Measurements from ENCODE around the gene ANGPTL7. TPM values are rescaled to one million over a fixed set of nuclear protein-coding genes. Genes with fewer than 3 reads are reported as not detected.
A peak's percentile ranks its signal among the peaks of the same experiment; 100 is the strongest.

Gene ANGPTL7
- total and polyA plus RNA-seq, 10 donors: 0.18 to 1.7 TPM; not detected in 8

GRCh38 chr1:11150326-11150725 is 38.8 kb upstream of the ANGPTL7 start:
- intact Hi-C loops (cut with DNase I; ENCODE audit: low total_unique reads): no loop called here
- no peaks in the 10 kb centered on the region for H3K4me1 ChIP-seq
- TF ChIP-seq CTCF (IDR thresholded peaks at IDR 0.05 in 8 of 11, conservative IDR thresholded peaks at IDR 0.05 in 3 of 11) (no peak), POLR2AphosphoS5 (IDR thresholded peaks at IDR 0.05) (no peak), POLR2A (IDR thresholded peaks at IDR 0.05) (no peak)
- H3K9me3 ChIP-seq: no peaks in the 10 kb centered on the region
- peaks cover 3 to 98% (median 56%) of the 10 kb centered on the region in 6 donors for H3K36me3 ChIP-seq
- H3K4me3 ChIP-seq: no peak overlapping the region
- H3K27ac ChIP-seq: peak overlapping the region in 4 of 8 donors; percentile 19 to 37 (median 26)
- 79 to 94% (median 84%) methylated on average over 3 of the region's 3 CpGs for WGBS, 5 donors
- no peak for DNase-seq
- no peaks in the 10 kb centered on the region for H3K27me3 ChIP-seq (replicated peaks in 1 of 7)

- WGBS, 5 donors: 79 to 87% (median 86%) methylated on average over 3 to 5 of the region's 5 CpGs
- intact Hi-C loops (cut with DNase I; ENCODE audit: low total_unique reads): no loop called here
These were observed 38.0 kb upstream of the ANGPTL7 start for GRCh38 chr1:11151114-11151513.

GRCh38 chr1:11151826-11152612 is 37.1 kb upstream of the ANGPTL7 start:
- no peak overlapping the region for H3K4me3 ChIP-seq
- no peak for TF ChIP-seq POLR2A (IDR thresholded peaks at IDR 0.05)
- no peak for TF ChIP-seq POLR2AphosphoS5 (IDR thresholded peaks at IDR 0.05)
- TF ChIP-seq CTCF (IDR thresholded peaks at IDR 0.05 in 8 of 11, conservative IDR thresholded peaks at IDR 0.05 in 3 of 11): no peak
- intact Hi-C loops (cut with DNase I; ENCODE audit: low total_unique reads): no loop called here
- H3K36me3 ChIP-seq: peaks cover 3 to 98% (median 56%) of the 10 kb centered on the region in 6 donors
- H3K27me3 ChIP-seq (replicated peaks in 1 of 7): no peaks in the 10 kb centered on the region
- no peak for DNase-seq
- WGBS, 5 donors: 83 to 94% (median 90%) methylated on average over 9 of the region's 9 CpGs
- H3K9me3 ChIP-seq: no peaks in the 10 kb centered on the region
- H3K4me1 ChIP-seq: peaks cover 0 to 9% (median 0%) of the 10 kb centered on the region in 6 donors
- H3K27ac ChIP-seq: peak overlapping the region in 4 of 8 donors; percentile 20 to 49 (median 31)

More at GRCh38 chr1:11151114-11151513, 38.0 kb upstream of the ANGPTL7 start:
- TF ChIP-seq POLR2AphosphoS5 (IDR thresholded peaks at IDR 0.05) (no peak), CTCF (IDR thresholded peaks at IDR 0.05 in 8 of 11, conservative IDR thresholded peaks at IDR 0.05 in 3 of 11) (no peak), POLR2A (IDR thresholded peaks at IDR 0.05) (no peak)
- no peak for DNase-seq
- Histone ChIP-seq H3K36me3 (peaks cover 3 to 98% (median 56%) of the 10 kb centered on the region in 6 donors), H3K9me3 (no peaks in the 10 kb centered on the region), H3K27me3 (replicated peaks in 1 of 7) (no peaks in the 10 kb centered on the region), H3K27ac (peak overlapping the region in 4 of 8 donors; percentile 20 to 49 (median 31)), H3K4me1 (no peaks in the 10 kb centered on the region), H3K4me3 (no peak overlapping the region)

GRCh38 chr1:11152755-11153154 is 36.4 kb upstream of the ANGPTL7 start:
- Histone ChIP-seq H3K27me3 (replicated peaks in 1 of 7) (no peaks in the 10 kb centered on the region), H3K4me1 (peaks cover 0 to 15% (median 2%) of the 10 kb centered on the region in 6 donors), H3K9me3 (no peaks in the 10 kb centered on the region), H3K36me3 (peaks cover 3 to 98% (median 54%) of the 10 kb centered on the region in 6 donors), H3K27ac (no peak overlapping the region), H3K4me3 (no peak overlapping the region)
- 81 to 95% (median 93%) methylated on average over 9 of the region's 9 CpGs for WGBS, 5 donors
- DNase-seq: no peak
- intact Hi-C loops (cut with DNase I; ENCODE audit: low total_unique reads): no loop called here
- TF ChIP-seq POLR2AphosphoS5 (IDR thresholded peaks at IDR 0.05) (no peak), POLR2A (IDR thresholded peaks at IDR 0.05) (no peak), CTCF (IDR thresholded peaks at IDR 0.05 in 8 of 11, conservative IDR thresholded peaks at IDR 0.05 in 3 of 11) (no peak)
